Gastroesophageal sphincter (tissue), 4 donors: Measurements from ENCODE around the gene EPHX1. TPM values are rescaled to one million over a fixed set of nuclear protein-coding genes. Genes with fewer than 3 reads are reported as not detected.
A peak's percentile ranks its signal among the peaks of the same experiment; 100 is the strongest.

Source experiments
- ATAC-seq: fragments of 150-250 bp; one replicate; pipeline ENCODE4 v1.9.1; 2016; ENCODE audit warnings: mild to moderate bottlenecking, moderate library complexity
- H3K27ac ChIP-seq, 4 donors: fragments of 200-600 bp; sonication (generic) in 3 of 4; 1 replicate in 3 of 4; 2 replicates in 1 of 4; pipeline ENCODE4 v1.5.1; 2016 to 2019
- H3K27me3 ChIP-seq: fragments of 200-600 bp; sonication (generic); one replicate; pipeline ENCODE4 v1.5.1; 2019
- H3K36me3 ChIP-seq, 2 donors: fragments of 200-600 bp; sonication (generic); one replicate each; pipeline ENCODE4 v1.5.1; 2019; ENCODE audit warnings: control low read depth in 1 of 2
- H3K4me1 ChIP-seq, 3 donors: fragments of 200-600 bp; sonication (generic); 1 replicate in 2 of 3; 2 replicates in 1 of 3; pipeline ENCODE4 v1.5.1; 2016 to 2019; ENCODE audit warnings: control low read depth in 2 of 3
- H3K4me3 ChIP-seq, 2 donors: fragments of 200-600 bp; sonication (generic); one replicate each; pipeline ENCODE4 v1.5.1; 2019; ENCODE audit warnings: mild to moderate bottlenecking in 1 of 2, moderate library complexity in 1 of 2
- H3K9me3 ChIP-seq, 3 donors: fragments of 200-600 bp; sonication (generic); one replicate each; pipeline ENCODE4 v1.5.1; 2017 to 2019; ENCODE audit warnings: control low read depth in 2 of 3
- CTCF ChIP-seq, 4 experiments: fragments of 200-600 bp in 2 of 4; fragments of 450-650 bp in 2 of 4; sonication (generic) in 1 of 4; IDR thresholded peaks; one replicate each; pipeline ENCODE4 v1.5.1; 2017 to 2019; ENCODE audit warnings: antibody characterized with exemption in 4 of 4, mild to moderate bottlenecking in 2 of 4, moderate library complexity in 2 of 4
- EP300 ChIP-seq: sonication (generic); formaldehyde crosslinking; IDR thresholded peaks from one replicate; pipeline ENCODE4 v1.6.1; 2017; ENCODE audit warnings: antibody characterized with exemption, mild to moderate bottlenecking
- POLR2A ChIP-seq, 2 donors: fragments of 450-650 bp; IDR thresholded peaks; one replicate each; pipeline ENCODE4 v1.6.1; 2017; ENCODE audit warnings: antibody characterized with exemption in 2 of 2, mild to moderate bottlenecking in 2 of 2, moderate library complexity in 1 of 2
- POLR2AphosphoS5 ChIP-seq: sonication (generic); formaldehyde crosslinking; IDR thresholded peaks from one replicate; pipeline ENCODE4 v1.6.1; 2017; ENCODE audit warnings: antibody characterized with exemption
- WGBS, 2 donors: methylation state at CpG; one replicate each; pipeline ENCODE4 v1.1.5; 2018; ENCODE audit warnings: low coverage in 1 of 2; 5-methylcytosine and 5-hydroxymethylcytosine counted together
- total RNA-seq, 4 donors: library from RNA; depleted of rRNA; stranded (reverse); fragments of >200 nt; gene quantifications; one replicate each; pipeline ENCODE4 v1.1.0, GENCODE V29; 2016

Gene EPHX1
- total RNA-seq, 4 donors from 2014 or later, result 74.0 to 133 (median 101) TPM

DNA sequence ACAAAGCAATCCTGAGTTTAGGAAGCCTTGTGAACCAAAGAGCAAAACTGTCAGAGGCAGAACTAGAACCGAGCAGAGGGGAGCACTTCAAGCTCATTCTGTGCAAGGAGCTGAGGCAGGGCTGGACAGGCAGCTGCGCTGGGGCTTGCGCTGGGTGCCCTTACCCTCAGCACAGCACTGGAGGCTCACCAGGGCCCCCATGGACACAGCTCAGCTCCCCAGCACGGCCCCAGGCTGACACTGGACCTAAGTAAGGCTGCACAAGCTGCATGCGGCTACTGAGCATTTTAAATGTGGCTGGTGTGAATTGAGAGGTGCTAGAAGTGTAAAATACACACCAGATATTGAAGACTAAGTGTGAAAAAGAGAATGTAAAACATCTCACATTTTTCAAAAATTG is 50.2 kb downstream of the EPHX1 start:
- TF ChIP-seq POLR2AphosphoS5, result no peak
- TF ChIP-seq POLR2A (IDR thresholded peaks at IDR 0.05), result no peak
- TF ChIP-seq EP300, result no peak
- no peak for TF ChIP-seq CTCF (IDR thresholded peaks at IDR 0.05)
- Histone ChIP-seq H3K4me3 (no peak overlapping the region), H3K9me3 (no peaks in the 10 kb centered on the region), H3K4me1 (peaks cover 0 to 18% (median 0%) of the 10 kb centered on the region in 3 donors), H3K27me3 (no peaks in the 10 kb centered on the region), H3K27ac (no peak overlapping the region), H3K36me3 (peaks cover 0 to 98% of the 10 kb centered on the region in 2 donors)
- 83 to 86% methylated on average over 1 to 4 of the region's 5 CpGs for WGBS, 2 donors
- no peak for ATAC-seq

DNA sequence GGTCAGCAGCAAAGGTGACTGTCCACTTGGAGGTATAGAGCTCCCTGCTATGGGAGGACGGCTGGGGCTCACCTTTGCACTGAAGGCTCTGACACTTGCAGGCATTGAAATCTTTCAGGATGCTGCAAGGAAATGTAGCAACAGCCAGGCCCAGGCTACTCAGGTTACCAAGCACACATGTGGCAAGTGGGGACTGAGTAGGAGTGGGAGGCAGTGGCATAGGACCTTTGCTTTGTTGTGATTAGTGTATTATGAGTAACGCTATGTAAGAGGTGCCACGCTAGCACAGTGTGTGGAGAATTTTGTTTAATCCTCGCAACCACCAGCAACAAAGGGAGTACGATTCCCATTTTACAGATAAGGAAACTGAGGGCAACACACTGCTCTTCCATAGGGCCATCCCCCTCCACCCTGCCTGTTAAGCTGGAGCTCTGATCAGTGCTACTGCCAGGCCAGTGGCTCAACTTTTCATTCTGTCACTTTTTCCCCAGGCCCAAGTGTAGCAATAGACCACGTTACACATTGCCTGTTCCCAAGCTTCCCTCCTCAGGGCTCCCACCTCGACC is 51.0 kb downstream of the EPHX1 start:
- TF ChIP-seq POLR2A (IDR thresholded peaks at IDR 0.05) (no peak), POLR2AphosphoS5 (no peak), EP300 (no peak)
- Histone ChIP-seq H3K4me1 (peaks cover 0 to 22% (median 0%) of the 10 kb centered on the region in 3 donors), H3K9me3 (no peaks in the 10 kb centered on the region), H3K27me3 (no peaks in the 10 kb centered on the region), H3K27ac (no peak overlapping the region), H3K36me3 (peaks cover 0 to 98% of the 10 kb centered on the region in 2 donors), H3K4me3 (no peak overlapping the region)
- ATAC-seq, result no peak
- 83 to 89% methylated on average over 1 to 4 of the region's 7 CpGs for WGBS, 2 donors

DNA sequence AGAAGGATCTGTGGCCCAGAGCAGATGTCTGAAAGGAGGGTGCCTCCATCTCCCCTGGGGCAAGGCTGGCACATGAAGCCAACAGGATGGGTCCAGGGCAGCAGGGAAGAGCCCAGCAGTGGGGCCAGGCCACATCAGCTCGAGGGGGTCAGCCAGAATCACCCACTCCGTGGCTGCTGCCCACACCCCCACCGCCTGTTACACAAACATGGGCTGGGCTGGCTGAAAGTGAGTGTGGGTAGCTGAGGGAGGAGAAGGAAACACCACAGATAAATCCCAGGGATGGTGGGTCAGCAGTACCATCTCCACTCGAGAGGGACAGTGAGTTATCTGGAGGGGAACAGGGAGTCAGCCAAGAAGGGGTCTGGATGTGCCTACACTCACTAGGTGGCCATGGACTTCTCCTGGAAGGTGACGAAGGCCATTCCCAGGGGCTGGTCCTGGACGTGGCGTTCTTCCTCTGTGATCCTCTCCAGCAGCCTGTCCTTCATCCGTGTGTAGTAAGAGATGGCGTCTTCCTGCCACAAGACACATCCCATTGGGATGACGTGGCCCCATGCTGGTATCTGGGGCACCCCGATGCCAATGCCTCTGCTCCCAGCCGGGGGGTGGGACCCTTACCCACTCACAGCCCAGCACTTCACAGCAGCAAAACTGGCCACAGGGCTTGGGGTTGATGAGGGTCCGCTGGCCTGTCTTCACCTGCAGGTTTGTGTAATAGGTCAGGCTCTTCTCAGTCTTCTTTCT is 52.1 kb downstream of the EPHX1 start:
- TF ChIP-seq CTCF (IDR thresholded peaks at IDR 0.05) (no peak), POLR2AphosphoS5 (no peak), EP300 (no peak), POLR2A (IDR thresholded peaks at IDR 0.05) (no peak)
- no peak overlapping the region for H3K4me3 ChIP-seq
- H3K27ac ChIP-seq, result peak overlapping the region in 1 of 4 donors; percentile 71
- H3K27me3 ChIP-seq, result no peaks in the 10 kb centered on the region
- H3K4me1 ChIP-seq, result peaks cover 0 to 30% (median 0%) of the 10 kb centered on the region in 3 donors
- peaks cover 0 to 98% of the 10 kb centered on the region in 2 donors for H3K36me3 ChIP-seq
- WGBS, 2 donors, result 100% methylated on average over 1 to 2 of the region's 13 CpGs
- ATAC-seq, result no peak
- no peaks in the 10 kb centered on the region for H3K9me3 ChIP-seq

GRCh38 chr1:225862581-225862950 is 52.6 kb downstream of the EPHX1 start:
- Histone ChIP-seq H3K27ac (peak overlapping the region in 3 of 4 donors; percentile 67 to 71 (median 71)), H3K4me1 (peaks cover 0 to 30% (median 0%) of the 10 kb centered on the region in 3 donors), H3K27me3 (no peaks in the 10 kb centered on the region), H3K4me3 (no peak overlapping the region), H3K36me3 (peaks cover 0 to 98% of the 10 kb centered on the region in 2 donors), H3K9me3 (no peaks in the 10 kb centered on the region)
- ATAC-seq, result no peak
- WGBS, 2 donors, result 70% methylated on average over 4 of the region's 13 CpGs; no CpG with 5 or more reads in 1 of the 2 donors
- TF ChIP-seq POLR2A (IDR thresholded peaks at IDR 0.05) (no peak), CTCF (IDR thresholded peaks at IDR 0.05) (no peak), POLR2AphosphoS5 (no peak), EP300 (no peak)

GRCh38 chr1:225863167-225863566 is 53.2 kb downstream of the EPHX1 start:
- no peaks in the 10 kb centered on the region for H3K9me3 ChIP-seq
- WGBS, 2 donors, result 70 to 87% methylated on average over 2 to 3 of the region's 5 CpGs
- H3K36me3 ChIP-seq, result peaks cover 0 to 98% of the 10 kb centered on the region in 2 donors
- peaks cover 0 to 30% (median 0%) of the 10 kb centered on the region in 3 donors for H3K4me1 ChIP-seq
- H3K27ac ChIP-seq, result peak overlapping the region in 3 of 4 donors; percentile 67 to 71 (median 71)
- H3K27me3 ChIP-seq, result no peaks in the 10 kb centered on the region
- peak; percentile 50 for ATAC-seq
- TF ChIP-seq POLR2AphosphoS5 (peak; percentile 56), EP300 (no peak)
- no peak overlapping the region for H3K4me3 ChIP-seq
